Left kidney (tissue), 2 donors: Measurements from ENCODE around the gene COMP. TPM values are rescaled to one million over a fixed set of nuclear protein-coding genes. Genes with fewer than 3 reads are reported as not detected.

Experiments used
- DNase-seq: peaks from one replicate; pipeline ENCODE4 v3.0.0-alpha.2; 2013
- polyA plus RNA-seq: library from polyadenylated mRNA; unstranded; fragments of 120-200 nt; gene quantifications from one replicate; pipeline ENCODE4 v1.2.1, GENCODE V29; 2013; ENCODE audit not compliant: insufficient read length

The COMP gene
- polyA plus RNA-seq, 1 donor = 0.55 TPM

DNA sequence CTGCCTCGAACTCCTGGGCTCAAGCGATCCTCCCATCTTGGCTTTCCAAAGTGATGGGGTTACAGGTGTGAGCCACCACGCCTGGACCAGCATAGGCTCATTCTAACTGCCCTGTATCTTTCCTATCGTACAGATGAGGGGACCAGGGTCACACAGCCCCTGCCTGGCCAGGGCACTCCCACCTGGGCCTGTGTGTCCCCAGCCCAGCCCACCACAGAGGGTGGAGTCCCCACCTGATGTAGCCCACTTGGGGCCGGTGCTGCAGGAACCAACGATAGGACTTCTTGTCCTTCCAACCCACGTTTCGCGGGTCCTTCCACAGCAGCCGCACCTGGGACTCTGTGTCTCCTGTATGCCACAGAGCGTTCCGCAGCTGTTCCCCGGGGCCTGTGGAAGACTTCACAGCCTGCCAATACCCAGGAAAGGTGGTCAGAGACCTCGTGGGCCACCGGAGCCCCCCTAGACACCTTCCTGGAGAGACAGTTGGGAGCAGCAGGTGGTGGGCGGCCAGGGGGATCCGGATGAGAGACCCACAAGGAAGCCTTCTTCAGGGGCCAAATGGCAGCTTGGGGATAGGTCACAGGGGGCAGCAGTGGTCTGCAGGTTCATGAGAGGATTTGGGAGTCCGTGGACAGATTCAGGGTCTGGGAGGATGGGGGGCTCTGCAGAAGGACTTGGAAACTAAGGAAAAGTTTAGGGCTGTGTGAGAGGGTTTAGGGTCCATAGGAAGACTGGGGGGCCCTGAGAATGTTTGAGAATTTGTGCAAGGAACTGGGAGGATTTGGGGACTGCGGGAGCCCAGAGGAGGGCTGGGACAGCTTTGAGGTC is 6.9 kb downstream of the COMP start:
- no peak for DNase-seq

- no peak for DNase-seq
These were observed 8.4 kb downstream of the COMP start for GRCh38 chr19:18782559-18783225.

DNA sequence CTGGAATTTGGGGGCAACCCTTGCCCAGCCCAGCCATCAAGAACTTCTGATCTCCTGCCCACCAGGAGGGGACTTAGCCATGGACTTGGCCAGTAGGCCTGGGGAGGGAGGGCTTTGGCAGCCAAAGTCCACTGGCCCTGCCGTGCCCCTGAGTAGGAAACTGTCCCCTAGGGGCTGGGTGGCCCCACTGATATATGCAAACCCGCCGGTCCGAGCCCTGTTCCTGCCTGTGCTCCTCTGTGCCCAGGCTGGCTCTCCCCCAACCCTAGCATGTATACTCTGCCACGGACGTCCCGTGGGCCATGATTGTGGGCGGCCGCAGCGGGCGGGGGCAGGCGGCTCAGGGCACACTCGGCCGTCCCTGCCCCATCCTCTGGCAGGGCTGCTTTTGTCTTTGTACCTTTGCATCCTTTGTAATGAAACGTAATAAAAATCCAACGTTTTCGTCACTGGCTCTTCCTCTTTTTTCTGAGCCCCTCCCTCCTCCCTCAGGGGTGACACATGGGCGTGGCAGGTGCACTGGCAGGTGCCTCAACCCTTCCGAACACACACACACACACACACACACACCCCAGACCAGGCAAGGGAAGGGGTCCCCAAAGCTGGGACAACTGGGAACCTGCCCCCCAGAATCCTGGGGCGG is 9.1 kb downstream of the COMP start:
- no peak for DNase-seq

- DNase-seq = no peak
These were observed 10.0 kb downstream of the COMP start for GRCh38 chr19:18781047-18781600.

DNA sequence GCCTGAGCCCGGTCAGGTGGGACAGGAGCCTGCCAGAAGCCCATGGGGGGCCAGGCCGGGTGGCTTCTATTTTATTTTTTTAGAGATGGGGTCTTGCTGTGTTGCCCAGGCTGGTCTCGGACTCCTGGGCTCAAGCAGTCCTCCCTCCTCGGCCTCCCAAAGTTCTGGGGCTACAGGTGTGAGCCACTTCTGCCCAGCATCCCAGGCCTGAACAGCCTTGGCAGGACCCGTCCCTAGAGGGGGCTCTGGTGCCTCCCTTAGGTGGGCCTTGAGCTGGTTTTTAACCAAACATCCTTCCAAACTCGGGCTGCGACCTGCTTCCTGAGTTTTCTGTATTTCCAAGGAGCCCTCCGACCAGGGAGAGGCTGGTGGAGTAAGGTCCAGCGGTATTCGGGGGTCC is 10.5 kb downstream of the COMP start:
- DNase-seq = no peak

- DNase-seq = no peak
These were observed 11.0 kb downstream of the COMP start for GRCh38 chr19:18780081-18780480.

- DNase-seq = no peak
These were observed 12.1 kb downstream of the COMP start for GRCh38 chr19:18778826-18779495.

- DNase-seq = no peak
These were observed 13.1 kb downstream of the COMP start for GRCh38 chr19:18778076-18778389.

DNA sequence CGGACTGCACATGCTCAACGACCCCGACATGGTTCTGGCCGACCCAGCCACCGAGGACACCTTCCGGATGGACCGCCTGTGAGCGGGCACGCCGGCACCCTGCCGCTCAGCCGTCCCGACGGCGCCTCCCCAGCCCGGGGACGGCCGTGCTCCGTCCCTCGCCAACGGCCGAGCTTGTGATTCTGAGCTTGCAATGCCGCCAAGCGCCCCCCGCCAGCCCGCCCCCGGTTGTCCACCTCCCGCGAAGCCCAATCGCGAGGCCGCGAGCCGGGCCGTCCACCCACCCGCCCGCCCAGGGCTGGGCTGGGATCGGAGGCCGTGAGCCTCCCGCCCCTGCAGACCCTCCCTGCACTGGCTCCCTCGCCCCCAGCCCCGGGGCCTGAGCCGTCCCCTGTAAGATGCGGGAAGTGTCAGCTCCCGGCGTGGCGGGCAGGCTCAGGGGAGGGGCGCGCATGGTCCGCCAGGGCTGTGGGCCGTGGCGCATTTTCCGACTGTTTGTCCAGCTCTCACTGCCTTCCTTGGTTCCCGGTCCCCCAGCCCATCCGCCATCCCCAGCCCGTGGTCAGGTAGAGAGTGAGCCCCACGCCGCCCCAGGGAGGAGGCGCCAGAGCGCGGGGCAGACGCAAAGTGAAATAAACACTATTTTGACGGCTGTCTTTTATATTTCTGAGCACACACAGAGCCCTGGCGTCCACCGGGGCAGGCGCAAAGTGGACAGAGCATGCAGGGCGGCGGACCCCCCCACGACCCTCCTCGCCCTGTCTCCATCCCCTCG is 13.6 kb downstream of the COMP start:
- DNase-seq = no peak

DNA sequence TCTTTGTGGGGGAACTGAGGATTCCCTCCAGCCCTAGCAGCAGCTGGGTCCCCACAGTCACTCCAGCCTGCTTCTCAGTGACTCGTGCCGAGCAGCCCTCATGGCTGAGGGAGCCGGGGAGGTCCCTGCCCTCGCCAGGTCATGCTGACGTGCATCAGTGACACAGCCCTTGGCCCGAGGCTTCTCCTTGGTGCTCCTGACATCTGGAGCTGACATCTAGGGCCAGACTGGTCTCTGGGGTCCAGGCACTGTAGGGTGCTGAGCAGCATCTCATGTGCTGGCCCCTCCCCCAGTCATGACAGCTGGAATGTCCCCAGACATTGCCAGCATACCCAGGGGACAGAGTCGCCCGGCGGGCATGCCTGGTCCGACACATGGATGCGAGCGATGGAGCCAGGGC is 14.4 kb downstream of the COMP start:
- no peak for DNase-seq

DNA sequence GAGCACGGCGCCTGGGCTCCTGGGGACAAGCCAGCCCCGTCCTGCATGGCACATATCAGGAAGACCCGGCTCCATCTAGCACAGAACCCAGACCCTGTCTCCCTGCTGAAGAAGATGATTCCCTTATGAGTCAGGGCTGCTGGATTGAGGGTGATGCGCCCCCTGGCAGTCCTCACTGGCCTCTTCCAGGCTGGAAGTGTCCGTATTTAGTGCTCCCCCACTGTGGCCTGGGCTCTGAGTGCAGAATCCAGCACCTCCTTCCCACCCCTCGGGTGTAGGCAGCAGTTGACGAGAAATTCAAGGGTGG is 14.9 kb downstream of the COMP start:
- DNase-seq = no peak

DNA sequence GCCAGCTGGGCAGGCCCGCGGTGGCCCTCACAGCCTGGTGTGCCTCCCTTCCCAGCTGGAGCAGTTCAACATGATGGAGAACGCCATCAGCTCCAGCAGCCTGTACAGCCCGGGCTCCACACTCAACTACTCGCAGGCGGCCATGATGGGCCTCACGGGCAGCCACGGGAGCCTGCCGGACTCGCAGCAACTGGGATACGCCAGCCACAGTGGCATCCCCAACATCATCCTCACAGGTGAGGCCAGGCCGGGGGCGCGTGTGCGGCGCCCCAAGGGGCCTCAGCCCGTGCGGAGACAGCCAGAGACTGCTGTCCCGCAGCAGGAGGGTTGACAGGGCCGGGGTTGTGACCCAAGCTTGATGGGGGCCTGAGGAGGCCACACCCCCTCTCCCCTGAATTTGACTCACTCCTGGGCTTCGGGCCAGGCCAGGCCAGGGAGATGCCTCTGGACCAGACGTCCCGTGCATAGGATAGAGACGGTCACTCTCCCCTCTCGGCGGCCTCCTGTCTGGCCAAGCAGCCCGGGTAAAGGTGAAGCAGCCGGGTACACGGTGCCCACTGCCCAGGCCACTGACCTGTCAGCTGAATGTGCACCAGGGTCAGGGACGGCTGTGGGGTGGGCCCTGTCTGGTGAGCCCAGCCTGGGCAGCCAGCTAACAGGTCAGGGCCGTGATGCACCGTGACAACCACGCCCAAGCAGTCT is 15.4 kb downstream of the COMP start:
- DNase-seq = no peak

- no peak for DNase-seq
These were observed 16.2 kb downstream of the COMP start for GRCh38 chr19:18774782-18775444.

- no peak for DNase-seq
These were observed 17.0 kb downstream of the COMP start for GRCh38 chr19:18774107-18774506.

DNA sequence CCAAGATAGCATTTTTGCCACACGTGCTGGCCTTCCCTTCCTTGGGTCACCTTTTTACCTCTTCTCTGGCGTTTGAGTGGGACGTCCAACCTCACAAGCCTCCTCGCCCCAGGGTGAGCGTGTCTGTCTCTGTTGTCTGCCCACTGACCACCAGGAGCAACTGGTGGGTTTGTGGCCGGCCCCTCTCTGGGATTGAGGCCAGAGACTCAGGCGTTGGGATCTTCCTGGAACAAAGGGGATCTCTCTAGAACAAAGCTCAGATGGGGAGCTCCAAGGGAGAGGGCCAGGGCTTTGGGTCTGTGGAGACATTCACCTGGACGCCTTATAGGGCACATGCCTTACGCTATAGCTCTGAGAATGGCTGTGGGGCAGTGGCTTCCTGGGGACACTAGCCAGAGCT is 17.4 kb downstream of the COMP start:
- no peak for DNase-seq

DNA sequence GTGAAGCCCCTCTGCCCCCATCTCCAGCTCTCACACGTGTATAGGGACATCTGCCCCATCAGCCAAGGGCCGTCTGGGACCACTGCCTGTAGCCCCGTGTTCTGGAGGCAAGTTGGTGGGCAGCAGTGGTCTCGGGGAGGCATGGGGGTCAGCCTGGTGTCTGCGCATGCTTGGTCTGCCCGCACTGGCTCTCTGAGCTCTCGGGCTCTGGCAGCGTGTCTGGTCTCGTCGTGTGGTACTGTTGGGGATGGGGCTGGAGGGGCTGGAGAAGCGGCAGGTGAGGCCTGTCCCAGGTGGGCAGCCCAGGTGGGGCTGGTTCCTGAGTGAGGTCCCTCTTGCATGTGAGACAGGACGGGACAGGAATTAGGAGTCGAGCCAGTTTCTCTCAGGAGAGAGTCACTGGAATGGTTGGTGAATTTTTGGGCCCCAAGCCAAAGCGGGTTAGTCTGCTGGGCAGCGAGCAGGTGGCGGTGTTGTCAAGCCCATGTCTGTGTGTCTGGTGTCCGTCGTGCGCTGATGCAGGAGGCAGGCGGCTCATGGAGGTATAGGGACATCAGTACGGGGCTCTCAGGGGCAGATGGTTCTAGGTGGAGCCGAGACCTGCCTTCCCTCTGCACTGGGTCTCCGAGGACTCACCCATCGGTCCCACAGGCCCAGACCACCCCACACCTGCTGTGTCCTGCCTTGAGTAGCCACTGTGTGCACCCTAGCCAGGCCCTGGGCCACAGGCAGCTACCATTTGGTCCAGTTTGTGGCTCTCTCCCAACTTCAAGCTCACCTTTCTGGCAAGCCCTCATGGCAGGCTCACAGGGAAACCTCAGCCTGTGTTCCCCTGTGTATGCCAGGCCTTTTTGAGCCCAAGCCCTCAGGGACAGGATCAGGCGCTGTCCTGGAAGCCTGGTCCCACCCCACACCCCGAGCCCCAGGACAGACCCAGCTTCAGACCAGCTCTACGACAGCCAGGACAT is 18.2 kb downstream of the COMP start:
- DNase-seq = no peak

DNA sequence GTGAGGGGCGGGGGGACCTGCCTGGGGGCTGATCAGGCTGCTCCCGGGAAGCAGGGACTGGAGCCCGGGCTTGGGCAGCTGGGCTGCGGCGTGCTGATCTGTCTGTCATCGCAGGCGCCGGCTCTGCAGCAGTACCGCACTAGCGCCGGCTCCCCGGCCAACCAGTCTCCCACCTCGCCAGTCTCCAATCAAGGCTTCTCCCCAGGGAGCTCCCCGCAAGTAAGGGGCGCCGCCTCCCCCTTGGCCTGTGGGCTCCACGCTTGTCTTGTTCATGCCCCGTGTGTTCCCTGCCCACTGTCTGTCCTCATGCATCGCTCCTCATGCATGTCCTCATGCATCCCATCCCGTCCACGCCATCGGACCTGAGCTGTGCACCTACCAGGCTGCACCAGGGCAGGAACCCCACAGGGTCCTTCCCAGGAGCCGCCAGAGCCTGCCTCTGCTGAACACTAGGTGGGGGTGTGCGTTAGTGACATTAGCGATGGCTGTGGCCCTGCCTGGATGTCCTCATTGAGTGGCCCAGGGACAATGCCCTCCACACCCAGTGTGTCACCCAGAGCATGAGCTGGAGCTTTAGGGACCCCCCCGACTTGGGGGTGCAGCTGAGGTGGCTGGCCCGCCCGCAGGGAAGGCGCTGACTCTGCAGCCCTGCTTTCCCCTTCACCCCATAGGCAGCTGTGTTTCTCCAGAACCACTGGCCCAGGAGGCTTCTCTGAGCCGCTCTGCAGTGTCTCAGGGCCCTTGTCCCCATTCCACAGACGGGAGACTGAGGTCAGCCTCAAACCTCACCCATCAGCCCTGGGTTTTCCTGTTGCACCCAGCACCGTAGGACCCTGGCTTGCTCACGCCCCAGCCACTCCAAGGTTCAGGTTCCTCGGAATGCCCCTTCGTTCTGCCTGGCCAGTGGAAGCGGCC is 19.5 kb downstream of the COMP start:
- no peak for DNase-seq

DNA sequence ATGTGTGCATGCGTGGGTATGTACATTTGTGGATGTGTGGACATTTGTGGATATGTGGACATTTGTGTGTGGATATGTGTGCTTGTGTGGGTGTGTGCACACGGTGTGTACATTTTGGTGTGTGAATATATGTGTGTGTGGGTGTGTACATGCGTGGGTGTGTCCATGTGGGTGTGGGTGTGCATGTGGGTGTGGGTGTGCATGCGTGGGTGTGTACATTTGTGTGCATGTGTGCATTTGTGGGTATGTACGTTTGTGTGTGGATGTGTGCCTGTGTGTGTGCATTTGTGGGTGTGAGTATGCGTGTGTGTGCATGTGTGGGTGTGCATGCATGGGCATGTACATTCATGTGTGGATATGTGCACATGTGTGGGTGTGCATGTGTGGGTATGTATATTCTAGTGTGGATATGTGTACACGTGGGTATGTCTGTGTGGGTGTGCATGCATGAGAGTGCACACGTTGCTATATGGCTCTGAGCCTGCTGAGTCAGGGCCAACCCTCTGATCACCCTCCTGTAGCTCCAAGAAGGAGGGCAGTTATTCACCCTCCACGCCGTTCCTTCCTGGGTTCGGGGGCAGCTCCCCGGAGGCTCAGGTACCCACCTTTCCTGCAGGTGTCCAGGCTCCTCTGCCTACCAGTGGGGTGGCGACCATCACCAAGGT is 20.3 kb downstream of the COMP start:
- no peak for DNase-seq
